Limb (tissue), 2 donors: ENCODE data around the gene AXIN2.
"Not testable (repeated sequence)": the region's sequence is repeated elsewhere in the genome, so short reads cannot be mapped to it uniquely, and the experiment has no call there.

Experiments
- DNase-seq, 2 donors: peaks; one replicate each; pipeline ENCODE4 v3.0.0-alpha.2; 2016; ENCODE audit errors: extremely low spot score in 2 of 2

AXIN2 gene

DNA sequence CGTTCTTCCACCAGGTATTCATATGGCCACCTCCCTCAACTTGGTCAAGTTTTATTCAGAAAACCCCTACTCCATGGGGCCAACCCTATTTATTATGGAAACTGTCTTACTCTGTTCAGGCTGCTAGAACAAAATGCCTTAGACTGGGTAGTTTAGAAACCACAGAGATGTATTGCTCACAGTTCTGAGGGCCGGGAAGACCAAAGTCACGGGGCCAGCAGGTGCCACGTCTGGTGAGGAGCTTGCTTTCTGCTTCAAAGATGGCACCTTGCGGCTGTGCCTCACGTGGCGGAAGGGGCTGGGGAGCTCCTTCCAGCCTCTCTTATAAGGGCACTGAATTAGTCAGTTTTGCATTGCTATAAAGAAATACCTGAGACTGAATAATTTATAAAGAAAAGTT lies 74.3 kb downstream of the AXIN2 start:
- DNase-seq, result no peak

DNA sequence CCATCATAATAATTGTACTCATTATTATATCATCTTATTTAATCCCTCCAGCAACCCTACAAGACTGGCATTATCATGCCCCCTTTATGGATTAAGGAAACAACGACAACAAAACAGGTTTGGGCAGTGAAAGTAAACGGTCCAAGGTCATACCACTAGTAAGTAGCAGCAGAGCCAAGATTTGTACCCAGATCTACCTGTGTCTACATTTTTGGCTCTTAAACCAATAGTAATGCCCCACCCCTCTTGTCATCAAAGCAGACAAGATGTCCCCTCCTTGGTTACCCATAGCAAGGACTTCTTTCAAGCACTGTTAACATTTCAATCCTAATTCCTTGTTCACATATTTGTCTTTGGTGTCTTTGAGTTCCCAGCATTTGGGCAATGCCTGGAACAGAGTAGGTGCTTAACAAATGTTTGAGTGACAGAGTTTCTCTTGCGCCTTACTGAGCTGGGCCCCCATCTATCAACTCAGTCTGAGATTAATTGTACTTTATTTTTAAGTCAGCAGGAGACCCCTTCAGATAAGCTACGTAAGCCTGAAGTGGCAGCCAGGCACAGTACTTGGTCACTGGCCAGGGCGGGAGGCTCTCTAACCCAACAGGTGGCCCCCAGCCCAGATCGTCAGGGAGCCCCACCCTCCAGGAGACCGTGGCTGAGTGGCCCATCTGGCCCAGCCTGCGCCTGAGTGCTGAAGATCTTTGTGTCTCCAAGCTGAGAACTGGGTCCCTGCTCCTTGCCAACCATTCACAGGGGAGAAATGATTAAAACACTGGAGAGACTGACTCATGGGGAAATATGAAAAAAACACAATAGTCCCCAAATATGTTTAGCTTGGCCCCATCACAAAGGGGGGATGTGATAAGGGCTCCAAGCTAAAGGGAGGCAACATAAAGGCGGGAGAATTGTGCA lies 75.8 kb downstream of the AXIN2 start:
- no peak for DNase-seq

- DNase-seq, result not testable (repeated sequence)
These were observed 77.0 kb downstream of the AXIN2 start for GRCh38 chr17:65484405-65484804.

DNA sequence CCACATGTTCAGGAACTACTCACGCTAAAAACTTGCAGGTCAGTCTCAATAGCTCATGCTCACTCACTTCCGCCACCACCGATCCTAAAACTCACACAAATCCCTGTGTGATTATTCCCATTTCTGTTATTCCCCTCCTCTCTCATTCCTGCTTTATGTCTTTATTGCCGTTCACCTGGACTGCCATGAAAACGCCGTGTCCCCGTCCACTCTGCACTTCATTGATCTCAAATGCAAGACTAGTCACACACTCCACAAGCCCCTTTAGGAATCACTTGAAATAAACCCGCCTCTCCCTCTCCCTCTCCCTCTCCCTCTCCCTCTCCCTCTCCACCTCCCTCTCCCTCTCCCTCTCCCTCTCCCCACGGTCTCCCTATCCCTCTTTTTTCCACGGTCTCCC lies 78.0 kb downstream of the AXIN2 start:
- no peak for DNase-seq

DNA sequence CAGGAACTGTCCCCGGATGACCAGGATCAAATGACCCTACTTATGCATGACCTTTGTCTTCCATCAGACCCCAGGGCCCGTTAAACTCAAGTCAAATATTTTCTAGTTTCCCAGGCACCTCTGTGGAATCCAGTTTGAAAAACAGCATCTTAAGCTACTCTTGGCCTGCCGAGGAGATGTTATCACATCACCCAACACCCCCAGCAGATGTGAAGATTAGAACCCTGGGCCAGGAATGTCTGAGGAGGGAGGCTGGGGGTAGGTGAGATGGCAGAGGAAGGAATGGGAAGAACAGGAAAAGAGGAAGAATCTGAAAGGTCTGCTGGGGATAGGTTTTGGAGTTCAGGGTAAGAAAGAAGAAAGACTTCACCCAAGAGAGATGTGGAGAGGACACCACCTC lies 79.2 kb downstream of the AXIN2 start:
- no peak for DNase-seq

DNA sequence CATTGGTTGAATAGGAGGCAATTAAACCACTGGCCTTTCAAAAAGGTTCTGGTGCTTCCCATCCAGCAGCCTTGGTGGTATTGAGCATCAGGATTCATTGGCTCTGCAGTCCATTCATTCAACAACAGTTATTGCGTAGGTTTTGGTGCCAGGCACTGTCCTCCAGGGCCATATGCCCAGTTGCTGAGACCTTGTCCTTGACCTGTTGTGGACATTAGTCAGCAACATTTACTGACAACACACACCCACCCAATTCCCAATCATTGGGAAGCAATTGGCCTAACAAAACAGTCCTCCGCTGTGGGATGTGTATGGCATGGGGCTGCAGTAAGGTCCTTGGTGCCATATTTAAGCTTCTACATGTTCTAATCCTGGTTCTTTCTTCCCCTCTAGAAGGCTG lies 82.2 kb downstream of the AXIN2 start:
- DNase-seq, result no peak
